ENCODE results near the gene KCNMA1.

The KCNMA1 gene

DNA sequence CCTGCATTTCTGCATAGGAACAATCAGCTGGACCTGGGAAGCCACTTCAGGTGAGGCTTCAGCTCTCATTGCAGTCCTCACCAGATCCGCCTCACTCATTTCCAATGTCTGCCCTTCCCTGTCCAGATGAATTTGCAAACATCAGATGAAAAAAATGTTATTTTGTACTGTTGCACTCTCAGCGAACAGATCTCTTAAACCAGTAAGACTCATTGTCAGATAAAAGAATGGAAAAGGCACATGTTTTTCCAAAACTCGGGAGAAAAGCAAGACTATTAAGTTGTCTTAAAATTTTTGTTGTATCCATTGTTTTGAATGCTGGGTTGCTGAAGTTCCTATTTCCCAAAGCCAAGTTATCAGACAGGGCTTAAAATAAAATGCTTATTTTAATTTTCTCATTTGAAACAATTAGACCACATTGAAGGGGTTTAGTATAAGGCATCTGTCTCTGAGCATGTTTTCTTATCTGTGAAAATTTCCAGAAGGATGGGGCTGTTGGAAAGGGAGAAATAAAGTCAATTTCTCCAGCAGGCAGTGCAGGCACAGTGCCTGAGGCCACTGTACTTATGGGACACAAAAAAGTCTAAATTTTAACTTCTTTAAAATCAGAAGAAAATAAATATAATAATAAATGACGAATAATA, 396.8 kb downstream of the KCNMA1 start:
- peaks cover 3% of the 10 kb centered on the region for H3K27me3 Mint-ChIP-seq
- H3K36me3 Mint-ChIP-seq (ENCODE audit: low read depth), result no peaks in the 10 kb centered on the region
- peaks cover 5% of the 10 kb centered on the region for H3K4me1 Mint-ChIP-seq (ENCODE audit: low read depth)
- no peak overlapping the region for H3K4me3 Mint-ChIP-seq
- H3K9me3 Mint-ChIP-seq, result no peaks in the 10 kb centered on the region
- H3K27ac Mint-ChIP-seq, result no peak overlapping the region

DNA sequence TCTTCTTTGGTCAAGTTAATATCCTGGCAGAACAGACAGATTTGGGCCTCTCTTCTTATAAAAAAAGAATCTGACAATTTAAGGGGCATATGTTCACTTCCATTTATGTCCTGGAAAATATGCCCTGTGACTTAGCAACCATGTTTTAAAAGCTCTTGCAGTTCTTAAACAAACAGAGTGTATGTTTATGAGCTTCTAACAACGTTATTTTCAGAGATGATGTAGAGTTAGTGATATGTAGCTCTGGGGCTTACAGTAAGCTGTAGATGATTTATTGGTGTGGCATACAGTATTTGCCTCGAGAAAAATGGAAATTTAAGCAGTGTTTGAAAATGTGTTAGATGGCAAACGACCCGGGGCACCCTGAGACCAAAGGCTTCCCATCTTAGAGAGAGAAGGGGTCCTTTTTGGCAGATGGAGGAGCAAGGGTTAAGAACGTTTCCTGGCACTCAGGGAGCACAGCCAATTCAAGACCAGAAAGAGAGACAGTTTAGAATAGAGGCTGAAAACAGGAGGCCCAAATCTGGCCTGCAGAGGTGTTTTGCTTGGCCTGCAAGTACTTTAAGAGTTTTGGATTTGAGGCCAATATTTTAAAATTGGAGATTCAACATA, 397.5 kb downstream of the KCNMA1 start:
- no peak overlapping the region for H3K4me3 Mint-ChIP-seq
- no peaks in the 10 kb centered on the region for H3K9me3 Mint-ChIP-seq
- peaks cover 5% of the 10 kb centered on the region for H3K4me1 Mint-ChIP-seq (ENCODE audit: low read depth)
- H3K27me3 Mint-ChIP-seq, result peaks cover 3% of the 10 kb centered on the region
- H3K36me3 Mint-ChIP-seq (ENCODE audit: low read depth), result no peaks in the 10 kb centered on the region
- no peak overlapping the region for H3K27ac Mint-ChIP-seq

DNA sequence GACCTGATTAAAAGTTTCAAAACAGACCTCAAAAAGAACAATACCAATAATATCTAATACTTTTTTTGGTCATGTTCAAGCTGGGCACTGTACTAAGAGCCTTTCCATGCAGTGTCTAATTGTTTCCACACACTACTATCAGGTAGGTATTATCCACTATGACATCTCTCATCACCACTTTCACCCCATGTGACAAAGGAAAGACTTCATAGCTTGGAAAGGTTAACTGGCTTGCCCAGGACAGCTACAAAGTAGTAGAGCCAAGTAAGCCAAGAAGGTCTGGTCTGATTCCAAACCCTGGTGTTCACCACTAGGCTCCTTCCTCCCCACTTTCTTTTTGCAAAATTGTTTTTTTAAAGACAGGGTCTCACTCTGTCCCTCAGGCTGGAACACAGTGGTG, 400.5 kb downstream of the KCNMA1 start:
- peaks cover under 1% of the 10 kb centered on the region for H3K4me1 Mint-ChIP-seq (ENCODE audit: low read depth)

DNA sequence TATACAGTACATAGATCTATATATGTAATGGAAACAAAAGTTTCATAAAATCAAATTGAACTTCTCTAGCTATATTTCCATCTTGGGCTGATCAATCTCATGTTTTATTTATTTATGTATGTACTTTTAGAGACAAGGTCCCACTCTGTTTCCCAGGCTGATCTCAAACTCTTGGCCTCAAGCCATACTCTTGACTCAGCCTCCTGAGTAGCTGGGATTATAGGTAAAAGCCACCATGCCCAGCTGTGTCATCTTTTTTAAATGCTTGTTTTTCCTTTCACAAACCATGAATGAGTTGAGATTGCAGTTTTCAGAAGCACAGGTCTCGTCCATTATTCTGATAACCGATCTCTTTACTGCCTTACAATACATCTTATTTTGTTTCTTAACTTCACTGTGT, 400.9 kb downstream of the KCNMA1 start:
- peaks cover 5% of the 10 kb centered on the region for H3K4me1 Mint-ChIP-seq (ENCODE audit: low read depth)
- H3K27me3 Mint-ChIP-seq, result peaks cover 3% of the 10 kb centered on the region
- H3K36me3 Mint-ChIP-seq (ENCODE audit: low read depth), result no peaks in the 10 kb centered on the region

More for the DNA sequence above, 400.5 kb downstream of the KCNMA1 start:
- no peak overlapping the region for H3K27ac Mint-ChIP-seq
- H3K27me3 Mint-ChIP-seq, result peaks cover 3% of the 10 kb centered on the region
- no peaks in the 10 kb centered on the region for H3K36me3 Mint-ChIP-seq (ENCODE audit: low read depth)
- H3K9me3 Mint-ChIP-seq, result no peaks in the 10 kb centered on the region
- no peak overlapping the region for H3K4me3 Mint-ChIP-seq

DNA sequence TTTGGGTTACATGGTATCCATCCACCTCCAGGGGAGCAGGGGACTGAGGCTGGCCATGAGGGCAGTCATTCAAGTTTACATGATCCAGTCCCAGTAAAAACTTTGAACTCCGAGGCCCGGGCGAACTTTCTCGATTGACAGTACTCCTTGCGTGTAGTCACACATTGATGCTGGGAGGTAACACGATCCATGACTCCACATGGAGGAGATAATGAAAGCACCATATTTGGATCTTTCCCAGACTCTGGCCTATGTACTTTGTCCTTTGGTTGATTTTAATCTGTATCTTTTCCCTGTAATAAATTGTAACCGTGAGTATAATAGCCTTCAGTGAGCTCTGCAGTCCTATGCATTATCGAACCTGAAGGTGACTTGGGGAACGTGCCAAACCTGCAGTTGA, 401.6 kb downstream of the KCNMA1 start:
- Mint-ChIP-seq H3K27me3 (peaks cover 6% of the 10 kb centered on the region), H3K36me3 (ENCODE audit: low read depth) (no peaks in the 10 kb centered on the region), H3K9me3 (no peaks in the 10 kb centered on the region), H3K27ac (no peak overlapping the region), H3K4me1 (ENCODE audit: low read depth) (peaks cover 6% of the 10 kb centered on the region), H3K4me3 (no peak overlapping the region)

More for the DNA sequence above, 400.9 kb downstream of the KCNMA1 start:
- H3K4me3 Mint-ChIP-seq, result no peak overlapping the region
- no peaks in the 10 kb centered on the region for H3K9me3 Mint-ChIP-seq
- no peak overlapping the region for H3K27ac Mint-ChIP-seq

DNA sequence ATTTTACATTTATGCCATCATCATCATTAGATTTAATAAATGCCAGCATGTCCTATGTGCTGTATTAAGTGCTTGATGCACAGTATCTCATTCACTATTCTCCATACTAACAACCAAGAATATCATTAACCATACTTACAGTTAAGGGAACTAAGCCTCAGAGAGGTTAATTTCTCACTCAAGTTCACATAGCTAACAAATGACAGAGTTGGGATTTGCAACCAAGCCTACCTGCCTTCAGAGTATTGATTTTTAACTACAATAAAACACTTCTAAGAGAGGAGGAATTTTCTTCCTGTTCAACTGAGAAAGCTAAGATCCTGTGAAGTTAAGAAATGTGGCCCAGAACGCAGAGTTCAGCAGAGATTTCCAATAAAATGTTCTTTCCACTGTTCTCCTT, 403.0 kb downstream of the KCNMA1 start:
- Mint-ChIP-seq H3K4me3 (no peak overlapping the region), H3K27ac (no peak overlapping the region), H3K4me1 (ENCODE audit: low read depth) (peaks cover 6% of the 10 kb centered on the region), H3K36me3 (ENCODE audit: low read depth) (no peaks in the 10 kb centered on the region), H3K27me3 (peaks cover 6% of the 10 kb centered on the region), H3K9me3 (no peaks in the 10 kb centered on the region)

DNA sequence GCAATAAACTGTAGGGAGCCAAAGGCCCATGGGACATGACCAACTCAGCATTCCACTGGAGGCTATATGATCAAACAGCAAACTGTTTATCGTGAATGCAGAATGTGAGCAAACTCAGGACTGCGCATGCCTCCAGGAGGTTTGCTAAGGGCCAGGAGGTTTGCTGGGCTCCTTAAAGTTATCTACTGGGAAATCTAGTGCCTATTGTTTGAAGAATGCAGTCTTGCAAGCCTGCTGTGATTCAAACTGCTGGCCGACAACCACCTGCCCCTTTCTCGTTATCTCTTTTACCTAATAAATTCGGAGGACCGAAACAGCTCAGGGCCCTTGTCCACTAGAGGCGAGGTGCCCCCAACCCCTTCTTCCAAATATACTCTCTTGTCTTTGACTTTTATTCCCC, 404.1 kb downstream of the KCNMA1 start:
- H3K27me3 Mint-ChIP-seq, result peaks cover 6% of the 10 kb centered on the region
- H3K4me1 Mint-ChIP-seq (ENCODE audit: low read depth), result peaks cover 6% of the 10 kb centered on the region
- no peaks in the 10 kb centered on the region for H3K9me3 Mint-ChIP-seq
- no peak overlapping the region for H3K4me3 Mint-ChIP-seq
- H3K36me3 Mint-ChIP-seq (ENCODE audit: low read depth), result no peaks in the 10 kb centered on the region
- H3K27ac Mint-ChIP-seq, result no peak overlapping the region

DNA sequence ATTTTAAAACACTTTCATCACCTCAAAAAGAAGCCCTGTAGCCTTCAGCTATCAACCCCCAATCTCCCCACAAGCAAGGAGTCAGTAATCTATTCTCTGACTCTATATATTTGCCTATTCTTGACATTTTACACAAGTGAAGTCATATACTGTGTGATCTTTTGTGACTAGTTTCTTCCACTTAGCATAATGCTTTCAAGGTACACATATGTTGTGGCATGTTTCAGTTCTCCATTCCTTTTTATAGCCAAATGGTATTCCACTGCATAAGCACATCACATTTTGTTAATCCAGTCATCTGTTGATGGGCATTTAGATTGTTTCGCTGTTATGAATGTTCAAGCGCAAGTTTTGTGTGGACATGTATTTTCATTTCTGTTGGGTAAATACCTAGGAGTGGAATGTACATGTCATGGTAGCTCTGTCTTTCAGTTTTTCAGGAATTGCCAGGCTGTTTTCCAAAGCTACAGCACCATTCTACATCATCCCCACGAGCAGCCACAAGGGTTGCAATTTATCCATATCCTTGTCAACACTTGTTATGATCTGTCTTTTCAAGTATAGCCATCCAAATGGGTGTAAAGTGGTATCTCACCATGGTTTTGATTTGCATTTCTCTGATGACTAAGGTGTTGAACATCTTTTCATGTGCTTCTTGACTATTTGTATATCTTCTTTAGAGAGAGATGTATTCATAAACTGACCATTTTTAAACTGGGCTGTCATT, 405.6 kb downstream of the KCNMA1 start:
- peaks cover 6% of the 10 kb centered on the region for H3K4me1 Mint-ChIP-seq (ENCODE audit: low read depth)
- H3K9me3 Mint-ChIP-seq, result no peaks in the 10 kb centered on the region
- H3K36me3 Mint-ChIP-seq (ENCODE audit: low read depth), result no peaks in the 10 kb centered on the region
- H3K27me3 Mint-ChIP-seq, result peaks cover 6% of the 10 kb centered on the region
- no peak overlapping the region for H3K27ac Mint-ChIP-seq
- H3K4me3 Mint-ChIP-seq, result no peak overlapping the region

DNA sequence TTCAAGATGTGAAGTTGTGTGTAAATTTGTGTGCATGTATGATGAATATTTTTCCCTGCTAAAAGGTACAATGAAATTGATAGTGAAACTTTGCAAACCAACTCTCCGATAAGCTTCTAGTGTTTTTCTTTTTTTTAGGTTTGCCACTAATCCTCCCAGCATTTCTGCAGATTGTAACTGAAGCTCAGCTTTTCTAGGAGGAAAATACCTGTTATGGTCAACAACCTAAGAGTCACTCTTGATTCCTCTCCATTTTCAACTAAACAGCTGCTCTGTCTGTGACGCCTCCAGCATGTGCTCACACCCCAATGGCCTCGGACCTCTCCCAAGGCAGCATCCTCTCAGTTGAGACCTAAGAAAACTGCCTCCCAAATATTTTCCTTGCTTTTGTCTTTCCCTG, 406.2 kb downstream of the KCNMA1 start:
- peak overlapping the region; percentile 13 for H3K27ac Mint-ChIP-seq
- no peak overlapping the region for H3K4me3 Mint-ChIP-seq
- H3K9me3 Mint-ChIP-seq, result no peaks in the 10 kb centered on the region
- H3K36me3 Mint-ChIP-seq (ENCODE audit: low read depth), result no peaks in the 10 kb centered on the region
- peaks cover 6% of the 10 kb centered on the region for H3K4me1 Mint-ChIP-seq (ENCODE audit: low read depth)
- peaks cover 8% of the 10 kb centered on the region for H3K27me3 Mint-ChIP-seq

DNA sequence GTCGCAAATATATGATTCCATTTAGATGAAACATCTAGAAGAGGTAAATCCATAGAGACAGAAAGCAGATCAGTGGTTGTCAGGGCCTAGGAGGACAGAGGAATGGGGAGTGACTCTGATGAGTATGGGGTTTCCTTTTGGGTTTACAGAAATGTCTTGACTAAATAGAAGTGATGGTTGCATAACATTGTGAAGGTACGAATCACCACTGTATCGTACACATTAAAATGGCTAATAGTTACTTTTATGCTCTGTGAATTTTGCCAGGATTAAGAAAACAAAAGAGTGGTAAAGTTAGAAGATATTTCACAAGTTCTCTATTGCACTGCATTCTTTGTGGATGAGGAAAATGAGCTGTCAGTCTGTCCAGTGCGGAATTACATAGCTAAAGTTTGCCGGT, 407.4 kb downstream of the KCNMA1 start:
- Mint-ChIP-seq H3K4me1 (ENCODE audit: low read depth) (peaks cover 10% of the 10 kb centered on the region), H3K9me3 (no peaks in the 10 kb centered on the region), H3K4me3 (no peak overlapping the region), H3K27me3 (peaks cover 9% of the 10 kb centered on the region), H3K36me3 (ENCODE audit: low read depth) (no peaks in the 10 kb centered on the region), H3K27ac (no peak overlapping the region)

DNA sequence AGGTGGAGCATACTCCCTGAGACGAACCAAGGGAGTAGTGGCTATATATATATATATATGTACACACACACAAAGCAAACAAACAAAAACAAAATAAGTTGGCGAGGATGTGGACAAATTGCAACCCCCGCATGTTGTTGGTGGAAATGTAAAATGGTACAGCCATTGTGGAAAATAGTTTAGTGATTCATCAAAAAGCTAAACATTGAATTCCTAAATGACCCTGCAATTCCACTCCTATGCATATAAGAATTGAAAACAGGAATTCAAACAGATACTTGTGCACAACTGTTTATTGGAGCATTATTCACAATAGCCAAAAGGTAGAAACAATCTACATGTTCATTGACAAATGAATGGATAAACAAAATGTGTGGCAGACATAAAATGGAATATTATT, 407.9 kb downstream of the KCNMA1 start:
- Mint-ChIP-seq H3K9me3 (no peaks in the 10 kb centered on the region), H3K27me3 (peaks cover 9% of the 10 kb centered on the region), H3K36me3 (ENCODE audit: low read depth) (no peaks in the 10 kb centered on the region), H3K4me3 (no peak overlapping the region), H3K4me1 (ENCODE audit: low read depth) (peaks cover 15% of the 10 kb centered on the region), H3K27ac (no peak overlapping the region)

DNA sequence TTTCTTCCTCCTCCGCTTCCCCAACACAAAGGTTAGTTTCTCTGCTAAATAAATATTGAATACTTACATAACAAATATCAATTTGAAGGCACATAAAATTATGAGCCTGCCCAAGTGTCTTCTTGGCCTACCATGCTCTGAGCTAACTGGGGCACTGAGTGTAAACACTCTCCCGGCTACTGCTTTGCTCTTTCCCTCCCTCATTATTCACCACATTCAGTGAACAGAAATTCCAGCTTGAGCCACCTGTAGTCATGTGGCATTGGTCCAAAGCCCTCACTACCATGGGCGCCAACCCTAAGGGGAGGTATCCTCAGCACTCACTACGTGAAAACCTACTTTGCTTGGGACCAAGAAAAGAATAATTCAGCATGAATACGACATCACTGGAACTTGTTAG, 409.0 kb downstream of the KCNMA1 start:
- no peaks in the 10 kb centered on the region for H3K36me3 Mint-ChIP-seq (ENCODE audit: low read depth)
- H3K4me1 Mint-ChIP-seq (ENCODE audit: low read depth), result peaks cover 15% of the 10 kb centered on the region
- peaks cover 14% of the 10 kb centered on the region for H3K27me3 Mint-ChIP-seq
- no peak overlapping the region for H3K27ac Mint-ChIP-seq
- H3K4me3 Mint-ChIP-seq, result no peak overlapping the region
- no peaks in the 10 kb centered on the region for H3K9me3 Mint-ChIP-seq

DNA sequence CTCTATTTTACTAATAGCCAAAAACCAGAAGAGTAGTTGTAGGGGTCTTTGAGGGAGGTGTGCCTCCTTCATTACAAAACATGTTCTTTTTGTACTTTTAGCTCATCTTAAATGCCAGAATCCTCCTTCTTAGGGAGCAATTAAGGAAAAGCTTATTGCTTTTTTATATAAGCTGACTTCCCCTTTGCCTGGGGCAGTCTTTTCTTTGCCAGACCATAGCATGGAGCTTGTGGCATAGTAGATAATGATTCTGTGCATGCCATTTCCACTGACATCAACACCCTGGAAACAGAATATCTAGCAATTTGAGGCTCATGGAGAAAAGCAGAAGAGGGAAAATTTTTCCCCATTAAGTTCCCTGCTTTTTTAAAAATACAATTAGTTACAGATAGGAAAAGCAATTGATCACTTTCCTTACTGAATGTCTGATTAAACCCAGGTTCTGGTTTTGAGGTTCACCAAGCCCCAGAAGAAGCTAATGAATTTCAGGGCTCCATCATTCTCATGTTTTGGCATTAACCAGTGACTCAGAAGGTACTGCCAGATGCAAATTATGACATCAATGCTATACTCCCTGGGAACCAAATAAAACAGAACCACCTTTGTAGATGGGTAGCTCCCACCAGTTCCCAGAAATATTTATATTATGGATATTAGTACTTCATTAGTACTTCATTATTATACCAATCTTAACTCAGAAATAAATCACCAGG, 410.6 kb downstream of the KCNMA1 start:
- Mint-ChIP-seq H3K4me3 (no peak overlapping the region), H3K9me3 (no peaks in the 10 kb centered on the region), H3K4me1 (ENCODE audit: low read depth) (peaks cover 14% of the 10 kb centered on the region), H3K36me3 (ENCODE audit: low read depth) (no peaks in the 10 kb centered on the region), H3K27ac (no peak overlapping the region), H3K27me3 (peaks cover 23% of the 10 kb centered on the region)

DNA sequence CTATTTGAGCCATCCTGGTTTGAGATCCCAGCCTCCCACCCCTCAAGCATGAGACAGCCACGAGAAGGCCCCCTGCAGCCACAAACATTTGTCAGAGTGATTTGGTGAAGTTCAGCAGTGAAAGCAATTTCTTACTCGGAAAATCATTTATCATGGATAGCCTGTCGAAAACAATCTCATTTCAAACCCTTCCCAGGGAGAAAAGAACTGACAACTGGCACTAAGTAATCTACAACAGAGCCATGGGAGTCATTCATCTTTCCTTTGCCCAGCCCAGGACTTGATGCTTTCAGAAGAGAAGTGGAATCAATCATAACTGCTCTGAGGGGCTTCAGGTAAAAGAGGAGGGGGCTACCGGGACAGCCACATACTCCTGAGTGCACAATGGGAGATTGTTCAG, 411.2 kb downstream of the KCNMA1 start:
- Mint-ChIP-seq H3K9me3 (no peaks in the 10 kb centered on the region), H3K27ac (no peak overlapping the region), H3K27me3 (peaks cover 24% of the 10 kb centered on the region), H3K36me3 (ENCODE audit: low read depth) (no peaks in the 10 kb centered on the region), H3K4me3 (no peak overlapping the region), H3K4me1 (ENCODE audit: low read depth) (peaks cover 9% of the 10 kb centered on the region)

DNA sequence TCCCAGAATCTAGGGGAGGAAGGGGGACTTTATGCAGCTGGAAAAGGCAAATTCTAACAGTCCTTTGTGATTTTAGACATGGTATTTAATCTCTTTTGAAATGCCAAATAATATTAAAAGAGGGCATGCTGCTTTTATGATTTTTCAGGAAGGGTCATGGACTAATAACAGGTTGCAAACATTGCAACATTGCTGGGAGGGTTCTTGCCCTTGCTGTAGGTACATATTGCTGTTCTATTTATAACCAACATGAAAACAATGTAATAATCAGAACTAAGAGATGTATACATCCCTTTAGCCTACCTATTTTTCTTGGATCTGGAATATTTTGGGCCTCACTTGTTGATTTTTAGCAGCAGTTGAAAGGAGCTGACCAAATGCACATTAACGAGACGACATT, 411.6 kb downstream of the KCNMA1 start:
- no peaks in the 10 kb centered on the region for H3K36me3 Mint-ChIP-seq (ENCODE audit: low read depth)
- no peak overlapping the region for H3K27ac Mint-ChIP-seq
- H3K4me1 Mint-ChIP-seq (ENCODE audit: low read depth), result peaks cover 9% of the 10 kb centered on the region
- no peak overlapping the region for H3K4me3 Mint-ChIP-seq
- peaks cover 23% of the 10 kb centered on the region for H3K27me3 Mint-ChIP-seq
- no peaks in the 10 kb centered on the region for H3K9me3 Mint-ChIP-seq
